OCI-LY3 (cell line): ENCODE data around the gene ASB15.

Experiments
- H2AFZ ChIP-seq: fragments of 200-600, 300-600 bp; shearing (Covaris generic); 2 replicates; pipeline ENCODE4 v1.6.0; 2014; ENCODE audit warnings: antibody characterized with exemption, low read depth, low read length
- H3K27ac ChIP-seq: fragments of 200-600, 300-600 bp; sonication (generic); 2 replicates; pipeline ENCODE4 v1.5.1; 2014; ENCODE audit warnings: mild to moderate bottlenecking, low read length, moderate library complexity, mixed read lengths
- H3K27me3 ChIP-seq: fragments of 200-600, 300-600 bp; sonication (generic); 2 replicates; pipeline ENCODE4 v1.6.1; 2014; ENCODE audit warnings: low read depth, low read length, mixed read lengths
- H3K36me3 ChIP-seq: fragments of 200-600, 300-600 bp; sonication (generic); replicated peaks from 2 replicates; pipeline ENCODE3; 2014; ENCODE audit warnings: low read depth, low read length, mixed read lengths
- H3K4me1 ChIP-seq: fragments of 300-600, 200-600 bp; sonication (generic); 2 replicates; pipeline ENCODE4 v1.6.1; 2014; ENCODE audit warnings: low read length, mixed read lengths
- H3K4me2 ChIP-seq: fragments of 200-600, 300-600 bp; sonication (generic); 2 replicates; pipeline ENCODE4 v1.6.1; 2014; ENCODE audit warnings: low read length, mixed read lengths
- H3K4me3 ChIP-seq: fragments of 300-600, 200-600 bp; sonication (generic); 2 replicates; pipeline ENCODE4 v1.5.1; 2014; ENCODE audit warnings: antibody characterized with exemption, mild to moderate bottlenecking, low read length, moderate library complexity
- H3K79me2 ChIP-seq: fragments of 300-600, 200-600 bp; shearing (Covaris generic); 2 replicates; pipeline ENCODE4 v1.6.1; 2014; ENCODE audit warnings: mild to moderate bottlenecking, low read length, mixed read lengths
- H3K9ac ChIP-seq: fragments of 300-600, 200-600 bp; shearing (Covaris generic); 2 replicates; pipeline ENCODE4 v1.6.0; 2014; ENCODE audit warnings: mild to moderate bottlenecking, low read length, moderate library complexity
- H3K9me3 ChIP-seq: fragments of 200-600, 300-600 bp; shearing (Covaris generic); 2 replicates; pipeline ENCODE4 v1.6.1; 2014; ENCODE audit warnings: low read length, mixed read lengths; ENCODE audit not compliant: insufficient read depth
- H4K20me1 ChIP-seq: fragments of 200-600, 300-600 bp; sonication (generic); 2 replicates; pipeline ENCODE4 v1.6.1; 2016; ENCODE audit warnings: low read length, mixed read lengths; ENCODE audit not compliant: insufficient read depth
- EZH2phosphoT487 ChIP-seq: fragments of 200-600 bp; shearing (Covaris generic); IDR thresholded peaks from 2 replicates; pipeline ENCODE4 v1.6.1; 2018; ENCODE audit warnings: antibody characterized with exemption, mixed run types, low read depth
- TF ChIP-seq, protein P1 (sequence below): fragments of 200-600, 300-600 bp; sonication (generic); IDR thresholded peaks from 2 replicates; pipeline ENCODE4 v1.5.1; 2014; ENCODE audit warnings: antibody characterized with exemption, low read length, low read depth

Gene ASB15

DNA sequence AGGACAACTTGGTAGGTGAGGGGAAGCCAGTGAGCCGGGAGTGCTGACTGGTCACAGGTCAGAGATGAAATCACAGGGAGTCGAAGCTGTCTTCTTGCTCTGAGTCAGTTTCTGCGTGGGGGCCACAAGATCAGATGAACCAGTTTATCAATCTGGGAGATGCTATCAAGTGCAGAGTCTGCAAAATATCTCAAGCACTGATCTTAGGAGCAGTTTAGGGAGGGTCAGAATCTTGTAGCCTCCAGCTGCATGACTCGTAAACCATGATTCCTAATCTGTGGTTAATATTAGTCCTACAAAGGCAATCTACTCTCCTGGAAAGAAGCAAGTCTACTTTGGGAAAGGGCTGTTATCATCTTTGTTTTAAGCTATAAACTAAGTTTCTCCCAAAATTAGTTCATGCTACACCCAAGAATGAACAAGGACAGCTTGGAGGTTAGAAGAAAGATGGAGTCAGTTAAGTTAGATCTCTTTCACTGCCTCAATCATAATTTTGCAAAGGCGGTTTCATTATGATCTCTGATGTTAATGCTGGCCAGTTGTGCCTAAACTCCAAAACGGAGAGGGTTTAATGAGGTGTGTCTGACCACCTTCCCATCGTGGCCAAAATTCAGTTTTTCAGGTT, 45.6 kb downstream of the ASB15 start:
- Histone ChIP-seq H3K4me2 (no peak overlapping the region), H3K36me3 (no peaks in the 10 kb centered on the region), H3K9me3 (no peaks in the 10 kb centered on the region), H3K27me3 (peaks cover 2% of the 10 kb centered on the region; the same call in 1 of the 2 replicates), H3K9ac (no peak overlapping the region), H3K27ac (no peak overlapping the region), H3K79me2 (no peaks in the 10 kb centered on the region), H2AFZ (no peak overlapping the region), H4K20me1 (no peaks in the 10 kb centered on the region), H3K4me1 (no peaks in the 10 kb centered on the region), H3K4me3 (no peak overlapping the region)
- TF ChIP-seq, protein P1, sequence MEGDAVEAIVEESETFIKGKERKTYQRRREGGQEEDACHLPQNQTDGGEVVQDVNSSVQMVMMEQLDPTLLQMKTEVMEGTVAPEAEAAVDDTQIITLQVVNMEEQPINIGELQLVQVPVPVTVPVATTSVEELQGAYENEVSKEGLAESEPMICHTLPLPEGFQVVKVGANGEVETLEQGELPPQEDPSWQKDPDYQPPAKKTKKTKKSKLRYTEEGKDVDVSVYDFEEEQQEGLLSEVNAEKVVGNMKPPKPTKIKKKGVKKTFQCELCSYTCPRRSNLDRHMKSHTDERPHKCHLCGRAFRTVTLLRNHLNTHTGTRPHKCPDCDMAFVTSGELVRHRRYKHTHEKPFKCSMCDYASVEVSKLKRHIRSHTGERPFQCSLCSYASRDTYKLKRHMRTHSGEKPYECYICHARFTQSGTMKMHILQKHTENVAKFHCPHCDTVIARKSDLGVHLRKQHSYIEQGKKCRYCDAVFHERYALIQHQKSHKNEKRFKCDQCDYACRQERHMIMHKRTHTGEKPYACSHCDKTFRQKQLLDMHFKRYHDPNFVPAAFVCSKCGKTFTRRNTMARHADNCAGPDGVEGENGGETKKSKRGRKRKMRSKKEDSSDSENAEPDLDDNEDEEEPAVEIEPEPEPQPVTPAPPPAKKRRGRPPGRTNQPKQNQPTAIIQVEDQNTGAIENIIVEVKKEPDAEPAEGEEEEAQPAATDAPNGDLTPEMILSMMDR = no peak
- no peak for TF ChIP-seq EZH2phosphoT487

DNA sequence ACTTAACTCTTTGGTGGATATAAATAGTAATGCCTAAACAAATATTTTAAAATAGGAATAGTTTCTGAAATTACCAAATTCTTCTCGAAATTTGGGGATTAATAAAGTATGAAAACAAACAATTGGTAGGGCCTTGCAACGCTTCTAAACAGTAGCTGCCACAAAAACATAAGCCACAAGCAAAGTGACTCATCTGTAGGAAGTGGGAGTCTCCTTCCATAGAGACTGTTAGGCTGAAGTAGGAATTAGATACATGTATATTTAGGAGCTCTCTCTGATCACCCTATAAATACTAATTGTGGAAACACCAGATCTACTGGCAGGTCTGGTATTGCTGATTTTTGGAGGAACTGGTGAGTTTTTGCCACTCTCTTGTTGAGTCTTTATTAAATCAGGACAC, 48.3 kb downstream of the ASB15 start:
- no peaks in the 10 kb centered on the region for H3K36me3 ChIP-seq
- no peak overlapping the region for H3K4me3 ChIP-seq
- no peak overlapping the region for H3K4me2 ChIP-seq
- no peaks in the 10 kb centered on the region for H3K27me3 ChIP-seq
- H3K9me3 ChIP-seq = no peaks in the 10 kb centered on the region
- H4K20me1 ChIP-seq = no peaks in the 10 kb centered on the region
- TF ChIP-seq, protein P1 = no peak
- TF ChIP-seq EZH2phosphoT487 = no peak
- no peaks in the 10 kb centered on the region for H3K4me1 ChIP-seq
- H3K27ac ChIP-seq = no peak overlapping the region
- no peak overlapping the region for H3K9ac ChIP-seq
- H2AFZ ChIP-seq = no peak overlapping the region
- no peaks in the 10 kb centered on the region for H3K79me2 ChIP-seq

DNA sequence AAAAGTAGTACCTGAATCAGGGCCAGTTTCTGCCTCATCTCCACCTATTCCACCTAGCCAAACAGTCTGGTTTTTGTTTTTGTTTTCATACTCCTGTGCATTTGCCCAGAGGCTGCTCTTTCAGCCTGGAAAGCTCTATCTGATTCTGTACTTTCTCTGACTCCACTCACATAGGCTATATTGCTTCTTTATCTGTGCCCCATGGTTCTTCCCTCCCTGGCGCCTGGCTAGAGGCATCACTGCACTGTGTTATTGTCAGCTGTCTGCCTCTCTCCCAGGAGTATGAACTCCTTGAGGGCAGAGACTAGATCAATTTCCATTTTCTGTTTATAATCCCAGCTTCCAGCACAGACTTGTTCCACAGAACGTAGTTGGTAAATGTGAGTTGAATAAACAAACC, 49.0 kb downstream of the ASB15 start:
- no peak overlapping the region for H3K4me3 ChIP-seq

DNA sequence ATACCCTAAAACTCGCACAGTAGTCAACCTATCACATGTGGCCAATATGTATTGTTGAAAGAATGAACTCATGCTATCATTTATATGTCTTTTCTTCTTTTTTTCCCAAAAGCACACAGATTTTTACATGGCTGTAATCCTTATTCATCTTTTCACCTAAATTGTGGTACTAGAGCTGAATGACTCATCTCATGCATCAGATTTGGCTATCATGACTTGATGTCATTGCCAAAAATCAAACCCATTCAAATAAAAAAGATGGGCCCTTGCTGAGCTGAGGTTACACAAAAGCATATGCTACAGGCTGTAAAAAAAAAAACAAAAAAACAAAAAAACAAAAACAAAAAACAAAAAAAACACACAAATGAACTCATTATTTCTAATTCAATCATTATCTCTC, 50.8 kb downstream of the ASB15 start:
- TF ChIP-seq, protein P1 = no peak
- Histone ChIP-seq H4K20me1 (no peaks in the 10 kb centered on the region), H3K4me1 (no peaks in the 10 kb centered on the region), H3K79me2 (no peaks in the 10 kb centered on the region), H3K9me3 (no peaks in the 10 kb centered on the region), H3K27me3 (no peaks in the 10 kb centered on the region), H3K27ac (no peak overlapping the region), H3K4me2 (no peak overlapping the region), H2AFZ (no peak overlapping the region), H3K4me3 (no peak overlapping the region), H3K36me3 (no peaks in the 10 kb centered on the region), H3K9ac (no peak overlapping the region)

More for the DNA sequence above, 49.0 kb downstream of the ASB15 start:
- no peak overlapping the region for H3K4me2 ChIP-seq
- TF ChIP-seq EZH2phosphoT487 = no peak
- TF ChIP-seq, protein P1 = no peak
- no peak overlapping the region for H3K9ac ChIP-seq
- no peaks in the 10 kb centered on the region for H4K20me1 ChIP-seq
- H3K79me2 ChIP-seq = no peaks in the 10 kb centered on the region
- H3K4me1 ChIP-seq = no peaks in the 10 kb centered on the region
- H2AFZ ChIP-seq = no peak overlapping the region
- H3K36me3 ChIP-seq = no peaks in the 10 kb centered on the region
- no peaks in the 10 kb centered on the region for H3K27me3 ChIP-seq
- no peaks in the 10 kb centered on the region for H3K9me3 ChIP-seq
- no peak overlapping the region for H3K27ac ChIP-seq
